Measurements from ENCODE around the gene TMEM63C.

GRCh38 chr14:77296155-77296554 lies 114.6 kb downstream of the TMEM63C start:
- TF ChIP-seq CTCF (IDR thresholded peaks at IDR 0.05), result no peak
- no peak for TF ChIP-seq POLR2A (IDR thresholded peaks at IDR 0.05)
